ENCODE measurements around the gene TTC7B.
"Not testable (repeated sequence)": the region's sequence is repeated elsewhere in the genome, so short reads cannot be mapped to it uniquely, and the experiment has no call there.

Gene TTC7B

GRCh38 chr14:90533591-90534021, 282.6 kb downstream of the TTC7B start:
- TF ChIP-seq CTCF (IDR thresholded peaks at IDR 0.05; ENCODE audit: borderline replicate concordance, insufficient read depth, low read depth, low read length): no peak
- H3K4me3 ChIP-seq (ENCODE audit: low read depth, low read length): no peak overlapping the region

- H3K4me3 ChIP-seq (ENCODE audit: low read depth, low read length): no peak overlapping the region
- no peak for TF ChIP-seq CTCF (IDR thresholded peaks at IDR 0.05; ENCODE audit: borderline replicate concordance, insufficient read depth, low read depth, low read length)
Observed at GRCh38 chr14:90532826-90533525, 283.3 kb downstream of the TTC7B start.

DNA sequence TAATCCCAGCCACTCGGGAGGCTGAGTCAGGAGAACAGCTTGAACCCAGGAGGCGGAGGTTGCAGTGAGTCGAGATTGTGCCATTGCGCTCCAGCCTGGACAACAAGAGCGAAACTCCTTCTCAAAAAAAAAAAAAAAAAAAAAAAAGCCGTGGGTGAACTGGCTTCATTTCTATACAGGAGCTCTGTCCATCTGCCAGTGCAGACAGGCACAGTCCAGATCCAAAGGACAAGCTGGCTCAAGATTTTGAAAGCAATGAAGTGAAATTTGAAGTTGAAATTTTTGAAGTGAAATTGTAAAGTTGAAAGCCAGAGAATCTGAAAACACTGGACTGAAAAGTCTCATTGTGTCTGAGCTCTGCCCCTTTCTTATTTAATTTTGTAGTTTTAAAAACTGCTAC, 284.7 kb downstream of the TTC7B start:
- H3K4me3 ChIP-seq (ENCODE audit: low read depth, low read length): no peak overlapping the region
- no peak for TF ChIP-seq CTCF (IDR thresholded peaks at IDR 0.05; ENCODE audit: borderline replicate concordance, insufficient read depth, low read depth, low read length)

GRCh38 chr14:90530523-90530922, 285.7 kb downstream of the TTC7B start:
- H3K4me3 ChIP-seq (ENCODE audit: low read depth, low read length): no peak overlapping the region
- no peak for TF ChIP-seq CTCF (IDR thresholded peaks at IDR 0.05; ENCODE audit: borderline replicate concordance, insufficient read depth, low read depth, low read length)

- H3K4me3 ChIP-seq (ENCODE audit: low read depth, low read length): no peak overlapping the region
- TF ChIP-seq CTCF (IDR thresholded peaks at IDR 0.05; ENCODE audit: borderline replicate concordance, insufficient read depth, low read depth, low read length): no peak
Observed at GRCh38 chr14:90527978-90528377, 288.3 kb downstream of the TTC7B start.

DNA sequence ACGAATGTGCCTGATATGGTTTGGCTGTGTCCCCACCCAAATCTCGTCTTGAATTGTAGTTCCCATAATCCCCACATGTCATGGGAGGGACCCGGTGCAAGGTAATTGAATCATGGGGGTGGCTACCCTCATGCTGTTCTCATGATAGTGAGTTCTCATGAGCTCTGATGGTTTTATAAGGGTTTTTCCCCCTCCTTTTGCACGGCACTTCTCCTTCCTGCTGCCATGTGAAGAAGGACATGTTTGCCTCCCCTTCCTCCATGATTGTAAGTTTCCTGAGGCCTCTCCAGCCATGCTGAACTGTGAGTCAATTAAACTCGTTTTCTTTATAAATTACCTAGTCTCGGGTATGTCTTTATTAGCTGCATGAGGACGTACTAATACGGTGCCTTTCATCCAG, 289.7 kb downstream of the TTC7B start:
- not testable (repeated sequence) for H3K4me3 ChIP-seq (ENCODE audit: low read depth, low read length)

DNA sequence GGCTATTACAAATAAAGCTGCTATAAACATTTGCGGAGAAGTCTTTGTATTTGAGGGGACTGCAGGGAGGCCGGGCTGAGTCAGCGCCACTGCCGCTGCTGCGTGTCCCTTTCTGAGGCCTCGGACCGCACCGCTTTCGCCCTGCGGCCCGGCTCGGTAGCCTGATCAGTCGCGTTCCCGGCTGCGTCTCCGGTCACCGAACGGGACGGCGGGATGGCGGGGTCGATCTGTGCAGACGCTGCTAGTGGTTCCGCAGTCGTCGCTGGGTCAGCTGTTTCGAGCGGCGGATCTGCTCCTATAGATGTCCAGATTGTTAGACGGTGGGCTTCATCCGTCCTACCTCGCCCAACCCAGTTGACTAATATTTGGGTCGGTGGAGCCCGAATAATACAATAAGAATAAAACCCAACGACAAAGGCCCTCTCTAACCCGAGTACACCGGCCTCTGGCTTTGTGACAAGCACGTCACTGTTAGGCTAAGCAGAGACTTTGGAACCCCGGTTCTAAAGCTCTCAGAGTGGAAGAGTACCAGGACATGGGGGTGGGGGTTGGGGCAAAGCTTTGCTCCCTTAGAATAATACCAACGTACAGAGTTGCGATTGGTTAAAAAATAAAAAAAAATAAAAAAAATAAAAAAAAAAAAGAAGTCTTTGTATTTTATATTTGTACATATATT, 290.7 kb downstream of the TTC7B start:
- not testable (repeated sequence) for H3K4me3 ChIP-seq (ENCODE audit: low read depth, low read length)
